Mesothelial cell of epicardium (in vitro differentiated cells): ENCODE data around the gene EEFSEC. TPM values are rescaled to one million over a fixed set of nuclear protein-coding genes. Genes with fewer than 3 reads are reported as not detected.
A peak's percentile ranks its signal among the peaks of the same experiment; 100 is the strongest.

Experiments used
- DNase-seq, 2 experiments: peaks; one replicate each; pipeline ENCODE4 v3.0.0; 2021; ENCODE audit warnings: low spot score in 2 of 2; ENCODE audit not compliant: unreplicated experiment in 2 of 2
- H3K27ac Mint-ChIP-seq: 2 replicates; pipeline ENCODE4 v1.8.0; 2021; ENCODE audit warnings: mixed read lengths
- H3K27me3 Mint-ChIP-seq: 2 replicates; pipeline ENCODE4 v1.8.0; 2021; ENCODE audit warnings: low read depth, mixed read lengths
- H3K36me3 Mint-ChIP-seq: 2 replicates; pipeline ENCODE4 v1.8.0; 2021; ENCODE audit warnings: mixed read lengths
- H3K4me1 Mint-ChIP-seq: 2 replicates; pipeline ENCODE4 v1.8.0; 2021; ENCODE audit warnings: mixed read lengths
- H3K4me3 Mint-ChIP-seq: 2 replicates; pipeline ENCODE4 v1.8.0; 2021; ENCODE audit warnings: mild to moderate bottlenecking, moderate library complexity, mixed read lengths
- H3K9me3 Mint-ChIP-seq: 2 replicates; pipeline ENCODE4 v1.8.0; 2021; ENCODE audit warnings: mixed read lengths
- total RNA-seq: library from RNA; stranded (reverse); gene quantifications from 3 replicates; pipeline ENCODE4 v1.2.1, GENCODE V29; 2021
- TF ChIP-seq, protein P1 (sequence below): fragments of 200-600 bp; sonication (generic); IDR thresholded peaks from one replicate; pipeline ENCODE4 v1.5.0; 2021; ENCODE audit warnings: antibody characterized with exemption; ENCODE audit not compliant: unreplicated experiment

Gene EEFSEC
- total RNA-seq, 1 donor from 2014 or later: 19.4 TPM

DNA sequence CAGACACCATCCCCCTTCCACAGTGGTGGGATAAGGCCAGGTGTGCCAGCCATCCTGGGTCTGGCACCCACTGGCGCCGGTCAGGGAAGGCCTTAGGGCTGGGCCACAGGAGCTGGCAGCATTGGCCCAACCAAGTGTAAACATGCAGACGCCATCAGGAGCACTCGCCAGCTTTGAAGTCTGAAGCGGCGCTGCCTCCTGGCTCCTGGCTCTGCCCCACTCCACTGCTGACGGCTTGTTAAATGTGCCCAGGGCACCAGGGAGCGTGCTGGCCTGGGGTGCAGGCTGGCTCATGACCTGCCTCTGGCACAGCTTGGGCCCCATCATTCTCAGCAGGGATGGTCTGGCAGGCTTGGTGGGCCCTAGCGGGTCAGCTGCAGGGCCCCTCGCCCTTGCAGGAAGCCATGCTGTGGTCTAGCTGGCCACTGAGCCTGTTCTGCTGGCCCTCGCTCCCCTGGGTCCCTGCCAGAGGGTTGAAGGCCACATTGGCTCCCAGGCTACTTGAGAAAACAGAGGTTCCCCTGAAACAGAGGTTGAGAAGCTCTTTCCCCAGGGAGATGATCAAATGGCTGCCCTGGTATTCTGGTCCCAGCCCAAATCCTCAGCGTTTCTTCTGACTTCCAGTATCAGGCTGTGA is 196.8 kb downstream of the EEFSEC start:
- H3K4me3 Mint-ChIP-seq: no peak overlapping the region
- H3K27me3 Mint-ChIP-seq: no peaks in the 10 kb centered on the region
- TF ChIP-seq, protein P1, sequence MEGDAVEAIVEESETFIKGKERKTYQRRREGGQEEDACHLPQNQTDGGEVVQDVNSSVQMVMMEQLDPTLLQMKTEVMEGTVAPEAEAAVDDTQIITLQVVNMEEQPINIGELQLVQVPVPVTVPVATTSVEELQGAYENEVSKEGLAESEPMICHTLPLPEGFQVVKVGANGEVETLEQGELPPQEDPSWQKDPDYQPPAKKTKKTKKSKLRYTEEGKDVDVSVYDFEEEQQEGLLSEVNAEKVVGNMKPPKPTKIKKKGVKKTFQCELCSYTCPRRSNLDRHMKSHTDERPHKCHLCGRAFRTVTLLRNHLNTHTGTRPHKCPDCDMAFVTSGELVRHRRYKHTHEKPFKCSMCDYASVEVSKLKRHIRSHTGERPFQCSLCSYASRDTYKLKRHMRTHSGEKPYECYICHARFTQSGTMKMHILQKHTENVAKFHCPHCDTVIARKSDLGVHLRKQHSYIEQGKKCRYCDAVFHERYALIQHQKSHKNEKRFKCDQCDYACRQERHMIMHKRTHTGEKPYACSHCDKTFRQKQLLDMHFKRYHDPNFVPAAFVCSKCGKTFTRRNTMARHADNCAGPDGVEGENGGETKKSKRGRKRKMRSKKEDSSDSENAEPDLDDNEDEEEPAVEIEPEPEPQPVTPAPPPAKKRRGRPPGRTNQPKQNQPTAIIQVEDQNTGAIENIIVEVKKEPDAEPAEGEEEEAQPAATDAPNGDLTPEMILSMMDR: no peak
- H3K4me1 Mint-ChIP-seq: peaks cover 34% of the 10 kb centered on the region
- H3K9me3 Mint-ChIP-seq: peaks cover 9% of the 10 kb centered on the region
- H3K36me3 Mint-ChIP-seq: peaks cover 6% of the 10 kb centered on the region
- no peak for DNase-seq
- no peak overlapping the region for H3K27ac Mint-ChIP-seq

GRCh38 chr3:128351546-128351945 is 198.3 kb downstream of the EEFSEC start:
- TF ChIP-seq, protein P1: no peak
- no peak for DNase-seq
- Mint-ChIP-seq H3K27me3 (no peaks in the 10 kb centered on the region), H3K4me3 (no peak overlapping the region), H3K36me3 (peaks cover 6% of the 10 kb centered on the region), H3K4me1 (peaks cover 47% of the 10 kb centered on the region), H3K27ac (no peak overlapping the region), H3K9me3 (peaks cover 9% of the 10 kb centered on the region)

DNA sequence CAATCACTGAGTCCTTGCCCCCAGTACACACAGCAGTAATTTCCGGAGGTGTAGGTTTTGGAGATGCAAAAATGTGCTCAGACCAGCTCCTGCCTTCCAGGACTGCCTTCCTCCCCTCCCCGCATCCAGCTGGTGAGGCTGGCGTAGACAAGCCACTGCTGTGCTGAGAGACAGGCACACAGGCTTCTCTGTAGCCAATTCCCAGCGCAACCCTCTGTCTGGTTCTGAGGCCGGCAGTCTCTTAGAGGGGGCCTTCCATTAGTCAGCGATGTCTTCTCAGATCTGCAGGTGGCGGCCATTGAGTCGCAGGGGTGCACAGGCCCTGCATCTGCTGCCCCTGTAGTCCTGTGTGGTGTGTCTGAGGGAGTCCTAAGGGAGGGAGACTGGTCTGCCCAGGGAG is 199.0 kb downstream of the EEFSEC start:
- TF ChIP-seq, protein P1: no peak
- Mint-ChIP-seq H3K36me3 (peaks cover 6% of the 10 kb centered on the region), H3K4me1 (peaks cover 55% of the 10 kb centered on the region), H3K9me3 (peaks cover 5% of the 10 kb centered on the region), H3K27ac (no peak overlapping the region), H3K27me3 (no peaks in the 10 kb centered on the region), H3K4me3 (no peak overlapping the region)
- DNase-seq: no peak

- no peak for DNase-seq
Measured at GRCh38 chr3:128353361-128353965, 200.2 kb downstream of the EEFSEC start.

DNA sequence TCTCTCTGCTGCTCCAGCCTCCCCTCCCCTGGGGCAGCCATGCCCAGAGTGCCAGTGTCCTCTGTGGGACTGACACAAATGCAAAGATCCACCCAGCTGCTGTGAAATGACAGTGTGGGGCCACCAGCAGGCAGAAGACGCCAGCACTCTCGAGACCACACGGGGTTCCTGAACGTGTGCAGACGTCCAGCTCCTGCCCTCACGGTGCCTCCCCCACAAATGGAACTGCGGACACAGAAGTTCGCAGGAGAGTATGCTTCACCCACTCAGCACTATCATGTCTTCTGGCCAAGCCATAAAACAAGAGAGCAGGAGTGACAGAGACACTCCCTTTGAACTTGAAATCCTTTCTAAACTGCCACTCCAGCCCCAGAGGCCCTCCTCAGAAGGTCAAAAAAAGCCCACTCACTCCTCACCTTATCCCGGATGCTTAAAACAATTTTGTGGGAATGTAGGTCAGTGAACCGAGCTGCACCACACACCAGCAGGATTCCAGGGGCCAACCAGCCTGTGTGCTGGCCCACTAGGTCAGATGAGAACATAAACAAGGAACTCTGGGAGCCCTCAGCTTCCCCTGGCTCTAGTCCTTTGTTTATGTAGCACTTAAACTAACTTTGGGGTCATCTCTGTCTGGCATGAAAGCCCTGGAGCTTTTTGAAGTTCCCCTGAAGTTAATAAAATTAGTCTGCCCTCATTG is 200.9 kb downstream of the EEFSEC start:
- H3K4me1 Mint-ChIP-seq: peaks cover 44% of the 10 kb centered on the region
- peaks cover 9% of the 10 kb centered on the region for H3K36me3 Mint-ChIP-seq
- H3K27ac Mint-ChIP-seq: peak overlapping the region; percentile 90
- TF ChIP-seq, protein P1: no peak
- no peak overlapping the region for H3K4me3 Mint-ChIP-seq
- H3K27me3 Mint-ChIP-seq: no peaks in the 10 kb centered on the region
- DNase-seq: no peak
- no peaks in the 10 kb centered on the region for H3K9me3 Mint-ChIP-seq

More at GRCh38 chr3:128353361-128353965, 200.2 kb downstream of the EEFSEC start:
- Mint-ChIP-seq H3K9me3 (no peaks in the 10 kb centered on the region), H3K4me1 (peaks cover 50% of the 10 kb centered on the region), H3K36me3 (peaks cover 9% of the 10 kb centered on the region), H3K27me3 (no peaks in the 10 kb centered on the region), H3K4me3 (no peak overlapping the region), H3K27ac (peak overlapping the region; percentile 90)
- TF ChIP-seq, protein P1: no peak
